ENCODE measurements around the gene MINDY4.

MINDY4 gene

DNA sequence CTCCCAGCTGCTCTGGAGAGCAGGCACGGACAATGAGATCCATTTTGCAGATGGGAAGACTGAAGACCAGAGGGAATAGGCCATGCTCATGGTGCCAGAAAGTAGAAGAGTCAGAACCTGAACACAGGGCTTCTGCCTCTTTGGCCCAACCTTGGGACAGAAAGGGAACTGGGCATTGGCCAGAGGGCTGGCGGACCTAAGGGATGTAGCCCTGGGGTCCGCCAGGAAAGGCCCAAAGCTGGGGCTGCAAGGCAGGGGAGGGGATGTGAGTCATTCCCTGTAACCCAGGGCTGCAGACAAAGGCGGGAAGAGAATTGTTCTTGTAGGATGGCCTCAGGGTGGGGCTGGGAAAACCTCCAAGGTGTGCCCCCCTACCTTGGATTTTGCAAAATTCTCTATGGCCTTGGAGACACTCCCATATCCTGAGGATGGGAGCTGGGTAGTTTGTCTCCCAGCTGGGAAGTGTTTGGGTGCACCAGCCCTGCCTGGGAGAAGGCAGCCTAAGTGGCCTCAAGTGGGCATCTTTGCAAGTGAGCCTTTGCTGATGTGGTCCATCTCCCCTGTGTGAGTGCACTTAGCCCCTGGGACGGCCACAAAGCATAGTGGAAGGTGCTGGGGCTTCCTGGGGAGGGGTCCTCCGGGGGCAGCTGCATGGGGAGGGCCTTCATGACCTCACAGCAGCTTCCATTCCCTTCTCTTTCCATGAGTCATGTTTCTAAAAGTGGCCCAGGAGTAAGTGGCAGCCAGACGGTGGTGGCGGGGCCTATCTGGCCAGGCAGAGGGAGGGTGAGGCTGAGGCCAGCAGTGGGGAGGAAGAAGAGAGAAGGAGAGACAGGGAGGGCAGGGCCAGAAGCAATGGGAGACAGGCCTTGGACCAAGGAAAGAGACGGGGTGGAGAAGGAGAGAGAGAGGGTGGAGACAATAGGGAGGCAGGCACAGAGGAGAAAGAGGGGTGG lies 149.6 kb downstream of the MINDY4 start:
- DNase-seq: no peak

- DNase-seq: no peak
Observed at GRCh38 chr7:30921540-30922401, 150.6 kb downstream of the MINDY4 start.

- DNase-seq: no peak
Observed at GRCh38 chr7:30922596-30922995, 151.4 kb downstream of the MINDY4 start.

- DNase-seq: peak; percentile 10
Observed at GRCh38 chr7:30923009-30923773, 152.0 kb downstream of the MINDY4 start.

DNA sequence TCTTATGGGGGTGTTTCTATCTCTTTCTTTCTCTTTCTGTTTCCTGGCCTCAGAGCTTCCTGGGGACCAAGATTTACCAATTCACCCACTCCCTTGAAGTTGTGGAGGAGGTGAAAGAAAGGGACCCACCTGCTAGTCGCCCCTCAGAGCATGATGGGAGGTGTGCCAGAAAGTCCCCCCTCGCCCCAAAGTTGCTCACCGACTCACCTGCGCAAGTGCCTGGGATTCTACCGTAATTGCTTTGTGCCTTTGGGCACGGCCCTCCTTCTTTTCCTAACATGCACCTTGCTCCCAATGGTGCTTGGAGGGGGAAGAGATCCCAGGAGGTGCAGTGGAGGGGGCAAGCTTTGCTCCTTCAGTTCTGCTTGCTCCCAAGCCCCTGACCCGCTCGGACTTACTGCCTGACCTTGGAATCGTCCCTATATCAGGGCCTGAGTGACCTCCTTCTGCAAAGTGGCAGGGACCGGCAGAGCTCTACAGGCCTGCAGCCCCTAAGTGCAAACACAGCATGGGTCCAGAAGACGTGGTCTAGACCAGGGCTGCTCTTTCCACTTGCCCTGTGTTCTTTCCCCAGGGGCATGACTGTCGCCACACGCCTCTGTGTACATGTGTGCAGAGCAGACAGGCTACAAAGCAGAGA lies 152.7 kb downstream of the MINDY4 start:
- peak; percentile 9 for DNase-seq

DNA sequence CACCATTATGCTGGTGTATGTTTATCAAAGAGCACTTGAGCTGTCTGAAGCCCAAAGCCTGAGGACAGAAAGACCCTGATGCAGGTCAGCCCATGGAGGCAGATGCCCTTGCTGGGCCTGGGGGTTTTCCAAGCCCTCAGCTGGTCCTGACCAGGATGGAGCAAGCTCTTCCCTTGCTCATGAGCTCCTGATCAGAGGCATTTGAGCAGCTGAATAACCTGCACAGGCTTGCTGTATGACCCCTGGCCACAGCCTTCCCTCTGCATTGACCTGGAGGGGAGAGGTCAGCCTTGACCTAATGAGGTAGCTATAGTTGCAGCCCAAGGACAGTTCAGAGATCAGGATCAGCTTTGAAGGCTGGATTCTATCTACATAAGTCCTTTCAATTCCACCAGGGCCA lies 153.4 kb downstream of the MINDY4 start:
- peak; percentile 14 for DNase-seq

- DNase-seq: no peak
Observed at GRCh38 chr7:30925117-30925516, 153.9 kb downstream of the MINDY4 start.

DNA sequence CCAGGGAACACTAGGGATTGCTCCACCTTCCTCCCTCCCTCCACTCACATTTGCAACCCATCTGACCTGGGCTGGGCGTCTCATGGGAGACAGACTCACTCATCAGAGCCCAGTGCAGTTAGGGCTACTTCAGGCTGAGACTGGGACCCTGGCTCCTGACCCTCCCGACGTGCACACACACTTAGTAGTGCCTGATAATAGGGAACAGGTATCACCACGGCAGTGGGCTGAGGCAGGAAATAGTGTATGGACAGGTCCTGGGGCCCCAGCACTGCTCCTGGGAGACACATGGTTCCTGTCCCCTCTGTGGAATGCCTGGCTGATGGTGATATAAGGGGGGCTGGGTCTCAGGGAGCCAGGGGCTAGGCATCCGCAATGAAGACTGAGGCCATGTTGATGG lies 154.7 kb downstream of the MINDY4 start:
- DNase-seq: peak; percentile 15

GRCh38 chr7:30926313-30926712 lies 155.1 kb downstream of the MINDY4 start:
- DNase-seq: no peak

GRCh38 chr7:30927040-30927439 lies 155.8 kb downstream of the MINDY4 start:
- no peak for DNase-seq

- no peak for DNase-seq
Observed at GRCh38 chr7:30927559-30927958, 156.3 kb downstream of the MINDY4 start.

- no peak for DNase-seq
Observed at GRCh38 chr7:30928254-30928872, 157.1 kb downstream of the MINDY4 start.

- no peak for DNase-seq
Observed at GRCh38 chr7:30929686-30930085, 158.5 kb downstream of the MINDY4 start.

DNA sequence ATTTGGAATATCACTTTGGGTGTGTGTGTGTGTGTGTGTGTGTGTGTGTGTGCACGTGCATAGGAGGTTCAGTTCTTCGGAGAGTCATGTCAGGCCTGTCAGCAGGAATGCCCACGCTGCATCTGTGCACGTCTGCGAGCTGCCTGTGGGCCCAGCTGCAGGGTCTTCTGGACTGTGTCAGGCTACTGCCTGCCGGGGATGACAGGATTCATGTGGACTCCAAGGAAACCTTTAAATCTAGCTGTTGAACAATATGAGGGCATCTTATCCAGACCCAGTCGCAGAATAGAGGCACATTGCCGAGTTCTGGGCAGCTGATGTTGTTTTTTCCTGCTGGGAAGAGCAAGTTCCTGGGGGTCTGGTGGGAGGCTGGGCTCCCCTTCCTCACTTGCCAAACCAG lies 159.4 kb downstream of the MINDY4 start:
- DNase-seq: no peak

DNA sequence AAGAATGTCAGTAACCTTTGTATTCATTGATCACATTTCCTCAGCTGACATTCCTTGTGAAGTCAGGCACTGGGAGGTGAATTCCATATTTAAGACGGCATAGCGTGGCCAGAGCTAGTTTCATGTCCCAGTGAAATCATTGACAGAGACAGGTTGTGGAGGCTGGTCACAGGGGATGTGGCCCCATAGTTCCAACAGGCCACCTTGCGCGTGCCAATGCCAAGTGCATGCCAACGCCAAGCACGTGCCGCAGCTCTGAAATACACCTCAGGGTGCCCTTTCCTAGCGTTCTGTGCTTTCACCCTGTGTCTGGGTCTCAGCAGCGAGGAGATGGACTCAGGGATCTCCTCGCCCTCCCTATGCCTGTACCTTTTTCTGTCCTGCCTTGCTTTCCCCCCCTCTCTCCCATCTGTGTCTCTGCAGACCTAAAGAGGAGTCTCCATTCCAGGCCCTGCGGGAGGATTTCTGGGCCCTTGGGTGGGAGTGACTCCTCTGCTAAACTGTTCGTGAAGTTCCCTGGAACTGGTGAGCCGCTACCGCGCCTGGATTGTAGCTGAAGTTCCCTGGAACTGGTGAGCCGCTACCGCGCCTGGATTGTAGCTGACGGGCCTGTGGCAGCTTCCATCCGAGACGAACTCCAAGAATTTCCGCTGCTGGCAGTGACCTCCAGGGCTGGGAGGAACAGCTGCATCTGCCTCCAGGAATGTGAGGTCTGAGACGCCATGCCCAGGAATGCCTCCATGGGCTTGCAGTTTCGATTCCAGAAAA lies 160.1 kb downstream of the MINDY4 start:
- no peak for DNase-seq

DNA sequence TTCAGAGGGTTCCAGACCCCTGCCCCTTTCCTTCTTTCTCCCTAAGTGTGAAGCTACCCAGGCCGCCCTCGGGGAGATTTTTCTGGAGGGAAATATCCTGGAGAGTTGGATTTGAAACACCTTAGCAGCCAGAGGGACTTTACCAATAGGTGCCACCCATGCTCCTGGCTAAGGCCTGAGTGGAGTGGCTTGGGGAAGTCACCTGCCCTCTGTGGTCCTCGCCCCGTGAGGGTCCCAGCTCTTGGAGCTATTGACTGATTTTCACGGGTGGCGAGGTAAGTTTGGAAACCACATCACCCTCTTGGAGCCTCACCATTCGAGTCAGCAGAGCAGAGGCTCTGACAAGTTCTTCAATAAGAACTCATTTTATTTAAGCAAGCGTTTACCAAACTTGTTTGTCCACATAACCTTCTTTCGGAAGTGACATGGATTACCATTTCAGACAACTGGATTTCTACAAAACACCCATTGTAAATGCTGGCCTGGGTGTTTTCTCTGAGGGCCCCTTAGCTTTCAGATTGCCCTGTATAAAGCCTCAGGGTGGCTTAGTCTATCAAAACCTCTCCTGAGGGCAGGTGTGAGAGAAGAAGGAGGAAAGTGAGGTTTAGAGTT lies 160.8 kb downstream of the MINDY4 start:
- no peak for DNase-seq

DNA sequence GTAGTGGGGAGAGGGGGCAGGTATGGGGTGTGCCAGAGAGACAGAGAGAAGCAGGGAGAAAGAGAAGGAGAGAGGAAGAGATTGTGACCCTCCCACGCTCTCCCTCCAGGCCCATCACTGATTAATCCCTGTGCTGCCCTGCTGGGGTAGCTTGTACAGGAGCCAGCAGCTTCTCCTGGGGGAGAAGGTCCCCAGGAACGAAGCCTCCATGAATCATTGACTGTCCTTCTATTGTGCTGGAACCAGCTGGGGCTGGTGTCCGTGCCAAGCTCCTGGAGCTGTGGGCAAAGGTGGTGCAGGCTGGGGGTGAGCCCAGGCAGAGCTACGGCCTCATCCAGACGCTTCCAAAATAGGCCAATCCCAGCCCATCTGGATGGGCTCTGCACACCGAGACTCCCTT lies 161.3 kb downstream of the MINDY4 start:
- no peak for DNase-seq

GRCh38 chr7:30933124-30933974 lies 162.1 kb downstream of the MINDY4 start:
- DNase-seq: no peak

DNA sequence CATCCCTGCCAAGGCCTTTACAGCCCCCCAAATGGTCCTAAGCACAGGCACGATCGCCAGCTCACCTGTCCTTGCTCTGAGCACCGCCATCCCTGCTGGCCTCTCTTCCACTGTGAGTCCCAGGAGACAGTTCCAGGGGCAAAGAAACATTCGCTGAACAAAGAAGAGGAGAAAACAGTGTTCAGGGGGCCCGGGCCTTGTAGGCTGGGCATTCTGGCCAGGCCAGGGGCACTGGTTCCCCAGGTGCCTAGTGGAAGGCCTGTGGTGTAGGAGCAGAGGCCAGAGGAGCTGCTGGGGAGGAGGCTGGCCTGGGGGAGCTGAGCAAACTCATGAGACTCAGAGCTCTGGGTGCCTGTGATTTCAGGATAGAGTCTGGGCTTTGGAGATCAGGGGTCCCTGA lies 163.0 kb downstream of the MINDY4 start:
- no peak for DNase-seq
